ENCODE data around the gene RFWD3. TPM values are rescaled to one million over a fixed set of nuclear protein-coding genes. Genes with fewer than 3 reads are reported as not detected.
A peak's percentile ranks its signal among the peaks of the same experiment; 100 is the strongest.
"Not testable (repeated sequence)": the region's sequence is repeated elsewhere in the genome, so short reads cannot be mapped to it uniquely, and the experiment has no call there.

Gene RFWD3
- total RNA-seq, 1 donor from 2014 or later: 51.8 TPM

GRCh38 chr16:74679983-74680382 lies 13.3 kb upstream of the RFWD3 start:
- peak overlapping the region; percentile 46 for H3K27ac Mint-ChIP-seq
- H3K4me3 Mint-ChIP-seq: peak overlapping the region; percentile 35
- no peaks in the 10 kb centered on the region for H3K9me3 Mint-ChIP-seq
- TF ChIP-seq CTCF (conservative IDR thresholded peaks at IDR 0.05): no peak
- H3K36me3 Mint-ChIP-seq: no peaks in the 10 kb centered on the region
- no peaks in the 10 kb centered on the region for H3K4me1 Mint-ChIP-seq (ENCODE audit: unreplicated experiment)
- peaks cover 11% of the 10 kb centered on the region for H3K27me3 Mint-ChIP-seq
- no peak for DNase-seq (ENCODE audit: extremely low spot score, unreplicated experiment)

- Mint-ChIP-seq H3K4me3 (no peak overlapping the region), H3K27me3 (peaks cover 15% of the 10 kb centered on the region), H3K36me3 (no peaks in the 10 kb centered on the region), H3K9me3 (no peaks in the 10 kb centered on the region), H3K27ac (no peak overlapping the region), H3K4me1 (ENCODE audit: unreplicated experiment) (no peaks in the 10 kb centered on the region)
- no peak for DNase-seq (ENCODE audit: extremely low spot score, unreplicated experiment)
- TF ChIP-seq CTCF (conservative IDR thresholded peaks at IDR 0.05): no peak
These were observed 11.2 kb upstream of the RFWD3 start for GRCh38 chr16:74677868-74678267.

GRCh38 chr16:74673876-74674275 lies 7.2 kb upstream of the RFWD3 start:
- Mint-ChIP-seq H3K27me3 (peaks cover 25% of the 10 kb centered on the region), H3K9me3 (no peaks in the 10 kb centered on the region), H3K36me3 (no peaks in the 10 kb centered on the region), H3K27ac (no peak overlapping the region), H3K4me1 (ENCODE audit: unreplicated experiment) (no peaks in the 10 kb centered on the region), H3K4me3 (no peak overlapping the region)
- no peak for DNase-seq (ENCODE audit: extremely low spot score, unreplicated experiment)
- TF ChIP-seq CTCF (conservative IDR thresholded peaks at IDR 0.05): no peak

- Mint-ChIP-seq H3K36me3 (peaks cover 11% of the 10 kb centered on the region), H3K4me1 (ENCODE audit: unreplicated experiment) (peaks cover 12% of the 10 kb centered on the region)
- H3K9me3 Mint-ChIP-seq: not testable (repeated sequence)
These were observed 2.2 kb upstream of the RFWD3 start for GRCh38 chr16:74668877-74669276.

GRCh38 chr16:74667255-74667700 lies 601 bp upstream of the RFWD3 start:
- DNase-seq (ENCODE audit: extremely low spot score, unreplicated experiment): no peak
- Mint-ChIP-seq H3K9me3 (peaks cover 7% of the 10 kb centered on the region), H3K27me3 (peaks cover 5% of the 10 kb centered on the region), H3K4me3 (peak overlapping the region; percentile 99), H3K27ac (peak overlapping the region; percentile 98), H3K36me3 (peaks cover 15% of the 10 kb centered on the region), H3K4me1 (ENCODE audit: unreplicated experiment) (peaks cover 15% of the 10 kb centered on the region)
- TF ChIP-seq CTCF (conservative IDR thresholded peaks at IDR 0.05): no peak

More at GRCh38 chr16:74668877-74669276, 2.2 kb upstream of the RFWD3 start:
- peaks cover 14% of the 10 kb centered on the region for H3K27me3 Mint-ChIP-seq
- not testable (repeated sequence) for H3K27ac Mint-ChIP-seq; H3K4me3 Mint-ChIP-seq; DNase-seq (ENCODE audit: extremely low spot score, unreplicated experiment)

- Mint-ChIP-seq H3K9me3 (peaks cover 7% of the 10 kb centered on the region), H3K4me1 (ENCODE audit: unreplicated experiment) (peaks cover 15% of the 10 kb centered on the region), H3K36me3 (peaks cover 18% of the 10 kb centered on the region), H3K27me3 (no peaks in the 10 kb centered on the region), H3K27ac (peak overlapping the region; percentile 41), H3K4me3 (peak overlapping the region; percentile 99)
- no peak for DNase-seq (ENCODE audit: extremely low spot score, unreplicated experiment)
- TF ChIP-seq CTCF (conservative IDR thresholded peaks at IDR 0.05): no peak
These were observed 661 bp downstream of the RFWD3 start for GRCh38 chr16:74666010-74666421.

Measured in type B pancreatic cell (in vitro differentiated cells).